Panc1 (cell line): Measurements from ENCODE around the gene SPINK7. TPM values are rescaled to one million over a fixed set of nuclear protein-coding genes. Genes with fewer than 3 reads are reported as not detected.

ENCODE experiments used
- ATAC-seq: fragments of 200-7000 bp; cut with Tn5 transposase; 2 replicates; pipeline ENCODE4 v1.9.1; 2020; ENCODE audit warnings: mild to moderate bottlenecking, moderate library complexity
- BruUV-seq: library from RNA; stranded (reverse); fragments of 400-500 nt; replicated peaks from 2 replicates; lab custom pipeline; 2021; lab: Mats Ljungman, UMichigan
- CTCF ChIA-PET: fragments of 300-600 bp; sonication (Branson Sonifier 250); formaldehyde crosslinking; loops from one replicate; lab custom pipeline; 2022; ENCODE audit warnings: antibody characterized with exemption; lab: Charles Lee
- POLR2A ChIA-PET: fragments of 300-600 bp; sonication (Branson Sonifier 250); formaldehyde crosslinking; loops from one replicate; lab custom pipeline; 2022; ENCODE audit warnings: antibody characterized with exemption; lab: Charles Lee
- DNase-seq: peaks from one replicate; pipeline ENCODE4 v3.0.0-alpha.2; 2010; ENCODE audit warnings: low read depth, low spot score
- H3K27ac ChIP-seq: 2 replicates; pipeline ENCODE4 v1.5.1; 2011; ENCODE audit warnings: mild to moderate bottlenecking, low read length, inconsistent platforms
- H3K27me3 ChIP-seq: fragments of 200-500 bp; sonication (Bioruptor generic); 2 replicates; pipeline ENCODE4 v1.6.0; 2014; ENCODE audit warnings: low read length, inconsistent platforms; ENCODE audit not compliant: control insufficient read depth, insufficient read depth
- H3K36me3 ChIP-seq: fragments of 200-500 bp; sonication (Bioruptor generic); 2 replicates; pipeline ENCODE4 v1.5.1; 2014; ENCODE audit warnings: inconsistent platforms, mild to moderate bottlenecking, low read length, moderate library complexity; ENCODE audit not compliant: control insufficient read depth, insufficient read depth
- H3K4me1 ChIP-seq: 2 replicates; pipeline ENCODE4 v1.5.1; 2011; ENCODE audit warnings: inconsistent platforms, mild to moderate bottlenecking, low read length, moderate library complexity; ENCODE audit not compliant: control insufficient read depth, insufficient read depth
- H3K4me3 ChIP-seq, 2 experiments: 2 replicates each; pipeline ENCODE4 v1.5.1; 2011 to 2012; ENCODE audit warnings: low read depth in 2 of 2, low read length in 2 of 2, mild to moderate bottlenecking in 2 of 2, inconsistent platforms in 1 of 2, moderate library complexity in 1 of 2
- H3K9me3 ChIP-seq: fragments of 200-500 bp; sonication (Bioruptor generic); 2 replicates; pipeline ENCODE4 v1.5.1; 2014; ENCODE audit warnings: low read depth, mild to moderate bottlenecking, inconsistent platforms, low read length, moderate library complexity; ENCODE audit not compliant: control insufficient read depth, insufficient read depth
- POLR2AphosphoS5 ChIP-seq: IDR thresholded peaks from 2 replicates; pipeline ENCODE4 v1.6.1; 2012; ENCODE audit warnings: mild to moderate bottlenecking, low read depth, low read length, moderate library complexity
- SIN3A ChIP-seq: IDR thresholded peaks from 2 replicates; pipeline ENCODE4 v1.6.1; 2012; ENCODE audit warnings: low read depth, mild to moderate bottlenecking, low read length, moderate library complexity, borderline replicate concordance; ENCODE audit not compliant: insufficient read depth
- TCF7L2 ChIP-seq: IDR thresholded peaks from 2 replicates; pipeline ENCODE4 v1.6.1; 2011; ENCODE audit warnings: mild to moderate bottlenecking, low read depth, low read length, inconsistent platforms
- in situ Hi-C: cut with HindIII; loops from 2 replicates; pipeline ENCODE4 v1.10.0; 2016; ENCODE audit warnings: low sequenced_read_pairs, low pct_unique_long_range_greater_than_20kb
- intact Hi-C: fragments of 100-400 bp; cut with micrococcal nuclease; formaldehyde crosslinking; loops from one replicate; pipeline ENCODE4 v1.10.0; 2022; ENCODE audit not compliant: unreplicated experiment
- total RNA-seq: library from RNA; stranded (reverse); gene quantifications from one replicate; pipeline ENCODE4 v1.2.1, GENCODE V29; 2021; ENCODE audit not compliant: unreplicated experiment
- TF ChIP-seq, protein P1 (sequence below), 2 experiments: IDR thresholded peaks; 2 replicates each; pipeline ENCODE4 v1.6.1; 2011 to 2012; ENCODE audit warnings: low read depth in 2 of 2, control low read depth in 1 of 2, low read length in 1 of 2, mild to moderate bottlenecking in 1 of 2, moderate library complexity in 1 of 2; ENCODE audit not compliant: insufficient read depth in 1 of 2
- TF ChIP-seq, protein P2 (sequence below): fragments of 450-650 bp; IDR thresholded peaks from 2 replicates; pipeline ENCODE4 v1.5.1; 2017; ENCODE audit warnings: mild to moderate bottlenecking

SPINK7 gene
- total RNA-seq, 1 experiment from 2014 or later: not detected

DNA sequence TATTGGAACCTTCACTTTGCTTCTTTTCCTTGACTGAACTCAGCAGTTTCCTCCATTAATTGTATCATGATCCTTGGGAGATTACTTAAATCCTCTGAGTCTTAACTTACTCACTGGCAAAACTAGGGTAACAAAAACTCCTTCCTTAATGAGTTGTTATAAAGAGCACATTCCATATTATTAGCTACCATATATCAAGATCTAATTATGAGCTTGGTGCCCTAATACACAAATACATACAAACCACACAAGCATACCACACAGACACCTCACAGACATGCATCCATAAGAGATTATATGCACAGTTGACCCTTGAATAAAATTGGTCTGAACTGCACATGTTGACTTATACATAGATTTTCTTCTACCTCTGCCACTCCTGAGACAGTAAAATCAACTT is 2.5 kb upstream of the SPINK7 start:
- Histone ChIP-seq H3K27ac (no peak overlapping the region), H3K27me3 (no peaks in the 10 kb centered on the region), H3K4me3 (no peak overlapping the region), H3K4me1 (no peaks in the 10 kb centered on the region), H3K9me3 (no peaks in the 10 kb centered on the region), H3K36me3 (no peaks in the 10 kb centered on the region)
- POLR2A ChIA-PET: no interaction called here
- ATAC-seq: no peak
- in situ Hi-C loops (no loop called here), intact Hi-C loops (no loop called here)
- no peak for DNase-seq
- no TSS peak for BruUV-seq
- CTCF ChIA-PET: no interaction called here
- TF ChIP-seq SIN3A: no peak
- TF ChIP-seq POLR2AphosphoS5: no peak
- TF ChIP-seq, protein P1, sequence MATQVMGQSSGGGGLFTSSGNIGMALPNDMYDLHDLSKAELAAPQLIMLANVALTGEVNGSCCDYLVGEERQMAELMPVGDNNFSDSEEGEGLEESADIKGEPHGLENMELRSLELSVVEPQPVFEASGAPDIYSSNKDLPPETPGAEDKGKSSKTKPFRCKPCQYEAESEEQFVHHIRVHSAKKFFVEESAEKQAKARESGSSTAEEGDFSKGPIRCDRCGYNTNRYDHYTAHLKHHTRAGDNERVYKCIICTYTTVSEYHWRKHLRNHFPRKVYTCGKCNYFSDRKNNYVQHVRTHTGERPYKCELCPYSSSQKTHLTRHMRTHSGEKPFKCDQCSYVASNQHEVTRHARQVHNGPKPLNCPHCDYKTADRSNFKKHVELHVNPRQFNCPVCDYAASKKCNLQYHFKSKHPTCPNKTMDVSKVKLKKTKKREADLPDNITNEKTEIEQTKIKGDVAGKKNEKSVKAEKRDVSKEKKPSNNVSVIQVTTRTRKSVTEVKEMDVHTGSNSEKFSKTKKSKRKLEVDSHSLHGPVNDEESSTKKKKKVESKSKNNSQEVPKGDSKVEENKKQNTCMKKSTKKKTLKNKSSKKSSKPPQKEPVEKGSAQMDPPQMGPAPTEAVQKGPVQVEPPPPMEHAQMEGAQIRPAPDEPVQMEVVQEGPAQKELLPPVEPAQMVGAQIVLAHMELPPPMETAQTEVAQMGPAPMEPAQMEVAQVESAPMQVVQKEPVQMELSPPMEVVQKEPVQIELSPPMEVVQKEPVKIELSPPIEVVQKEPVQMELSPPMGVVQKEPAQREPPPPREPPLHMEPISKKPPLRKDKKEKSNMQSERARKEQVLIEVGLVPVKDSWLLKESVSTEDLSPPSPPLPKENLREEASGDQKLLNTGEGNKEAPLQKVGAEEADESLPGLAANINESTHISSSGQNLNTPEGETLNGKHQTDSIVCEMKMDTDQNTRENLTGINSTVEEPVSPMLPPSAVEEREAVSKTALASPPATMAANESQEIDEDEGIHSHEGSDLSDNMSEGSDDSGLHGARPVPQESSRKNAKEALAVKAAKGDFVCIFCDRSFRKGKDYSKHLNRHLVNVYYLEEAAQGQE (IDR thresholded peaks at IDR 0.05; ENCODE audit: insufficient read depth in 1 of 2, low read depth in 2 of 2, low read length in 1 of 2): no peak
- TF ChIP-seq, protein P2, sequence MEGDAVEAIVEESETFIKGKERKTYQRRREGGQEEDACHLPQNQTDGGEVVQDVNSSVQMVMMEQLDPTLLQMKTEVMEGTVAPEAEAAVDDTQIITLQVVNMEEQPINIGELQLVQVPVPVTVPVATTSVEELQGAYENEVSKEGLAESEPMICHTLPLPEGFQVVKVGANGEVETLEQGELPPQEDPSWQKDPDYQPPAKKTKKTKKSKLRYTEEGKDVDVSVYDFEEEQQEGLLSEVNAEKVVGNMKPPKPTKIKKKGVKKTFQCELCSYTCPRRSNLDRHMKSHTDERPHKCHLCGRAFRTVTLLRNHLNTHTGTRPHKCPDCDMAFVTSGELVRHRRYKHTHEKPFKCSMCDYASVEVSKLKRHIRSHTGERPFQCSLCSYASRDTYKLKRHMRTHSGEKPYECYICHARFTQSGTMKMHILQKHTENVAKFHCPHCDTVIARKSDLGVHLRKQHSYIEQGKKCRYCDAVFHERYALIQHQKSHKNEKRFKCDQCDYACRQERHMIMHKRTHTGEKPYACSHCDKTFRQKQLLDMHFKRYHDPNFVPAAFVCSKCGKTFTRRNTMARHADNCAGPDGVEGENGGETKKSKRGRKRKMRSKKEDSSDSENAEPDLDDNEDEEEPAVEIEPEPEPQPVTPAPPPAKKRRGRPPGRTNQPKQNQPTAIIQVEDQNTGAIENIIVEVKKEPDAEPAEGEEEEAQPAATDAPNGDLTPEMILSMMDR: no peak
- TF ChIP-seq TCF7L2: no peak

DNA sequence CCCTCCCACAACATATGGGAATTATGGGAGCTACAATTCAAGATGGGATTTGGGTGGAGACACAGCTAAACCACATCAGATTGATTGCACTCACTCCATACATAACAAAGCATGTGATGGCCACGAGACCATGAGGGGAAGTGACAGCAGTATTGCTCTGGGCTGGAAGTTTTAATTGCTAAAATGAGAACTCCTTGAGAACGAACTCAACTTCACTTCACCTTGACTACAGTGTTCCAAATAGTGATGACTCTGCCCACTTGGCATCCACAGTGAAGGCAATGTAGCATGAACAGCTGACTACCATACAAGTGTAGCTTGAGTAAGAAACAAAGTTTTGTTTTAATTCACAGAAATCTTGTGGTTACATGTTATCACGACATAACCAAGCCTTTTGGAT is 739 bp upstream of the SPINK7 start:
- H3K36me3 ChIP-seq: no peaks in the 10 kb centered on the region
- no peak overlapping the region for H3K4me3 ChIP-seq
- H3K27ac ChIP-seq: no peak overlapping the region
- in situ Hi-C loops: no loop called here
- DNase-seq (no peak), ATAC-seq (no peak)
- H3K9me3 ChIP-seq: no peaks in the 10 kb centered on the region
- H3K4me1 ChIP-seq: no peaks in the 10 kb centered on the region
- BruUV-seq: no TSS peak
- intact Hi-C loops: no loop called here
- ChIA-PET POLR2A (no interaction called here), CTCF (no interaction called here)
- no peaks in the 10 kb centered on the region for H3K27me3 ChIP-seq
- TF ChIP-seq POLR2AphosphoS5: no peak
- no peak for TF ChIP-seq TCF7L2
- TF ChIP-seq, protein P1 (IDR thresholded peaks at IDR 0.05; ENCODE audit: insufficient read depth in 1 of 2, low read depth in 2 of 2, low read length in 1 of 2): no peak
- TF ChIP-seq, protein P2: no peak
- TF ChIP-seq SIN3A: no peak
